H9 (cell line): ENCODE data around the gene TEX264. TPM values are rescaled to one million over a fixed set of nuclear protein-coding genes. Genes with fewer than 3 reads are reported as not detected.

Source experiments
- DNase-seq: peaks from one replicate; pipeline ENCODE4 v3.0.0-alpha.2; 2017
- H2AFZ ChIP-seq: one replicate; pipeline ENCODE4 v1.6.1; 2013; ENCODE audit warnings: mild to moderate bottlenecking, low read length, control low read depth, moderate library complexity
- H2AK5ac ChIP-seq: 2 replicates; pipeline ENCODE4 v1.6.1; 2013; ENCODE audit warnings: low read length, control low read depth, mixed read lengths; ENCODE audit not compliant: insufficient read length
- H2BK120ac ChIP-seq: one replicate; pipeline ENCODE4 v1.6.1; 2013; ENCODE audit warnings: low read depth, mild to moderate bottlenecking, low read length, control low read depth, inconsistent platforms; ENCODE audit not compliant: poor library complexity, severe bottlenecking
- H2BK12ac ChIP-seq: 2 replicates; pipeline ENCODE4 v1.6.1; 2013; ENCODE audit warnings: low read length, control low read depth, mixed read lengths, low read depth; ENCODE audit not compliant: insufficient read length
- H2BK15ac ChIP-seq: 2 replicates; pipeline ENCODE4 v1.6.1; 2013; ENCODE audit warnings: low read depth, low read length, control low read depth
- H2BK20ac ChIP-seq: one replicate; pipeline ENCODE4 v1.6.1; 2013; ENCODE audit warnings: low read depth, mild to moderate bottlenecking, low read length, control low read depth, inconsistent platforms; ENCODE audit not compliant: poor library complexity, severe bottlenecking
- H2BK5ac ChIP-seq: 2 replicates; pipeline ENCODE4 v1.6.1; 2013; ENCODE audit warnings: low read length, control low read depth, mixed read lengths; ENCODE audit not compliant: insufficient read length
- H3K14ac ChIP-seq: 2 replicates; pipeline ENCODE4 v1.6.1; 2013; ENCODE audit warnings: low read length, control low read depth; ENCODE audit not compliant: insufficient read depth
- H3K18ac ChIP-seq: 2 replicates; pipeline ENCODE4 v1.6.1; 2013; ENCODE audit warnings: low read depth, mild to moderate bottlenecking, mixed read lengths, low read length, control low read depth; ENCODE audit not compliant: insufficient read length
- H3K23ac ChIP-seq: 2 replicates; pipeline ENCODE4 v1.6.1; 2013; ENCODE audit warnings: low read length, control low read depth, mixed read lengths, low read depth; ENCODE audit not compliant: insufficient read length
- H3K23me2 ChIP-seq: 2 replicates; pipeline ENCODE4 v1.6.1; 2013; ENCODE audit warnings: low read depth, mild to moderate bottlenecking, mixed read lengths, low read length, control low read depth; ENCODE audit not compliant: insufficient read length, poor library complexity, severe bottlenecking
- H3K27ac ChIP-seq: 2 replicates; pipeline ENCODE4 v1.5.1; 2013; ENCODE audit warnings: low read length, control low read depth, mixed read lengths, low read depth; ENCODE audit not compliant: insufficient read length
- H3K27me3 ChIP-seq: 2 replicates; pipeline ENCODE4 v1.6.1; 2013; ENCODE audit warnings: low read length, control low read depth, inconsistent platforms; ENCODE audit not compliant: insufficient read depth
- H3K4ac ChIP-seq: 2 replicates; pipeline ENCODE4 v1.6.1; 2013; ENCODE audit warnings: low read depth, mild to moderate bottlenecking, control low read depth, inconsistent platforms, low read length, moderate library complexity
- H3K4me1 ChIP-seq: 2 replicates; pipeline ENCODE4 v1.6.1; 2013; ENCODE audit warnings: low read length, control low read depth, inconsistent platforms; ENCODE audit not compliant: insufficient read depth
- H3K4me2 ChIP-seq: 2 replicates; pipeline ENCODE4 v1.6.1; 2013; ENCODE audit warnings: low read length, control low read depth, mixed read lengths; ENCODE audit not compliant: insufficient read length, insufficient read depth
- H3K56ac ChIP-seq: 2 replicates; pipeline ENCODE4 v1.6.1; 2013; ENCODE audit warnings: low read depth, mild to moderate bottlenecking, mixed read lengths, low read length, control low read depth; ENCODE audit not compliant: insufficient read length
- H3K79me1 ChIP-seq: 2 replicates; pipeline ENCODE4 v1.6.1; 2013; ENCODE audit warnings: low read depth, mild to moderate bottlenecking, moderate library complexity, low read length, control low read depth, inconsistent platforms; ENCODE audit not compliant: insufficient read depth, poor library complexity, severe bottlenecking
- H3K79me2 ChIP-seq: 2 replicates; pipeline ENCODE4 v1.6.1; 2013; ENCODE audit warnings: low read length, control low read depth, inconsistent platforms; ENCODE audit not compliant: insufficient read depth
- H3K9ac ChIP-seq: 2 replicates; pipeline ENCODE4 v1.6.1; 2013; ENCODE audit warnings: low read length, control low read depth, mixed read lengths; ENCODE audit not compliant: insufficient read length; ENCODE audit errors: extremely low read depth
- H3K9me3 ChIP-seq: one replicate; pipeline ENCODE4 v1.6.1; 2013; ENCODE audit warnings: low read depth, low read length, inconsistent platforms; ENCODE audit not compliant: control insufficient read depth
- H3T11ph ChIP-seq: one replicate; pipeline ENCODE4 v1.6.1; 2013; ENCODE audit warnings: mild to moderate bottlenecking, low read length, control low read depth, inconsistent platforms
- H4K20me1 ChIP-seq: one replicate; pipeline ENCODE4 v1.6.1; 2013; ENCODE audit not compliant: control insufficient read depth, insufficient read length, insufficient read depth
- H4K5ac ChIP-seq: 2 replicates; pipeline ENCODE4 v1.6.1; 2013; ENCODE audit warnings: low read depth, mild to moderate bottlenecking, mixed read lengths, low read length, control low read depth; ENCODE audit not compliant: insufficient read length
- H4K8ac ChIP-seq: replicated peaks from 2 replicates; pipeline ENCODE4 v1.6.1; 2013; ENCODE audit warnings: low read length, control low read depth, mixed read lengths, low read depth; ENCODE audit not compliant: insufficient read length
- H4K91ac ChIP-seq: 2 replicates; pipeline ENCODE4 v1.6.1; 2013; ENCODE audit warnings: low read depth, mild to moderate bottlenecking, moderate library complexity, mixed read lengths, low read length, control low read depth; ENCODE audit not compliant: insufficient read length
- H3K27ac Mint-ChIP-seq, 3 experiments: 2 replicates in 2 of 3; 3 replicates in 1 of 3; pipeline ENCODE4 v1.8.0; 2020 to 2021; ENCODE audit warnings: mixed read lengths in 3 of 3, mild to moderate bottlenecking in 1 of 3, moderate library complexity in 1 of 3
- H3K27me3 Mint-ChIP-seq: 2 replicates; pipeline ENCODE4 v1.8.0; 2021; ENCODE audit warnings: low read depth, mild to moderate bottlenecking, moderate library complexity, mixed read lengths
- H3K36me3 Mint-ChIP-seq, 3 experiments: 2 replicates in 2 of 3; 3 replicates in 1 of 3; pipeline ENCODE4 v1.8.0; 2020 to 2021; ENCODE audit warnings: low read depth in 3 of 3, mixed read lengths in 3 of 3; ENCODE audit not compliant: insufficient read depth in 1 of 3
- H3K4me1 Mint-ChIP-seq, 2 experiments: 2 replicates each; pipeline ENCODE4 v1.8.0; 2020; ENCODE audit warnings: mixed read lengths in 2 of 2
- H3K4me3 Mint-ChIP-seq, 2 experiments: 2 replicates in 1 of 2; 3 replicates in 1 of 2; pipeline ENCODE4 v1.8.0; 2020 to 2021; ENCODE audit warnings: mild to moderate bottlenecking in 2 of 2, mixed read lengths in 2 of 2, moderate library complexity in 1 of 2
- H3K9me3 Mint-ChIP-seq, 2 experiments: 2 replicates in 1 of 2; 3 replicates in 1 of 2; pipeline ENCODE4 v1.8.0; 2020; ENCODE audit warnings: mild to moderate bottlenecking in 2 of 2, mixed read lengths in 2 of 2, moderate library complexity in 1 of 2
- CTCF ChIP-seq: fragments of 200-600 bp; sonication (generic); conservative IDR thresholded peaks from 3 replicates; pipeline ENCODE4 v1.8.0; 2021; ENCODE audit warnings: antibody characterized with exemption, mild to moderate bottlenecking
- WGBS: extraction: QIAGEN DNeasy Blood & Tissue Kit; methylation state at CpG from one replicate; pipeline ENCODE4 v1.1.7; 2013; ENCODE audit warnings: missing lambda C conversion rate, low lambda C conversion rate, mixed read lengths; ENCODE audit not compliant: insufficient read length; ENCODE audit errors: extremely low coverage; 5-methylcytosine and 5-hydroxymethylcytosine counted together
- total RNA-seq: library from RNA; stranded (reverse); gene quantifications from 2 replicates; pipeline ENCODE4 v1.2.1, GENCODE V29; 2021

TEX264 gene
- total RNA-seq, 1 experiment from 2014 or later = 17.3 TPM

DNA sequence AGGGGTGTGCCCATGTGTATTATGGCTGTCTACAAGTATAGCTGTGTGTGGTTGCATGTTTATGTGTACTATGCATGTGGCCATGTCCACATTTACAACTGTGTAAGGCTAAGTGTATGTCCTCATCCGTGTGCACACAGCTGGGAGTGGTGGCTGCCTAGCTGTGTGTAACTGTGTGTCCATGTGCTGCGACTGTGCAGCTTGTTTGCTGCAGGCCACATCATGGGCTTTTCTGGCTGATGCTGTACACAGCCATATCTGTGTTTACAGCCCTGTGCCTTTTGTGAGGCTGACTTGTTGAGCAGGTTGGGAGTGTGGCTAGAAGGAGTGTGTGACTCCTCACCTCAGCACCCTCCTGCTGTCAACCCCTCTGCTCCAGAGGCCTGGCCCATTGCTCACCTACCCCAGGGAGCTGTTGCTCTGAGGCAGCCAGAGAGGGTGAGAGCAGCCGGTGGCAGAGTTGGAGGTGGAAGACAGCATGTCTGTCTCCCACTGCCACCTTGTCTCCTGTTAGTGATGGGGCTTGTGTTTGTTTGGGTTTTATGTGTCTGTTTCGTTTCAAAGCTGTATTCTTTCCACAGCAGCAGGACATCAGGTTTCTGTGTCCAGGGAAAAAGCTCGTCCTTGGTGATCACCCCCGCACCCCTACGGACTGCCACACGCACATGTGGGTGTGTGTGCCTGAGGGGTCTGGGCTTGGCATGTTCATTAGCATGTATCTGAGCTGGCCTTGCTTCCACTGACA, 34.4 kb downstream of the TEX264 start:
- Mint-ChIP-seq H3K36me3 (peaks cover 0 to 3% (median 0%) of the 10 kb centered on the region in 3 experiments; a peak in 1 of 7 replicates), H3K4me1 (peaks cover 22 to 46% of the 10 kb centered on the region in 2 experiments), H3K4me3 (no peak overlapping the region), H3K27ac (no peak overlapping the region), H3K27me3 (peaks cover 35% of the 10 kb centered on the region), H3K9me3 (no peaks in the 10 kb centered on the region; a peak in 1 of 5 replicates)
- no peak overlapping the region for H2BK15ac ChIP-seq
- no peak overlapping the region for H4K8ac ChIP-seq
- no peak overlapping the region for H2BK20ac ChIP-seq
- WGBS = no CpG with 5 or more reads among the region's 8 CpGs
- H3K4me2 ChIP-seq = no peak overlapping the region
- no peak for TF ChIP-seq CTCF
- no peak overlapping the region for H3K9ac ChIP-seq
- DNase-seq = no peak
- no peak overlapping the region for H3K27ac ChIP-seq
- H4K91ac ChIP-seq = no peak overlapping the region
- H2BK5ac ChIP-seq = no peak overlapping the region
- no peak overlapping the region for H3T11ph ChIP-seq
- H3K27me3 ChIP-seq = peaks cover 17% of the 10 kb centered on the region; the same call in 1 of the 2 replicates
- no peaks in the 10 kb centered on the region for H4K20me1 ChIP-seq
- H3K79me1 ChIP-seq = no peaks in the 10 kb centered on the region
- H3K23ac ChIP-seq = no peak overlapping the region
- no peak overlapping the region for H4K5ac ChIP-seq
- H3K4me1 ChIP-seq = no peaks in the 10 kb centered on the region; the same call in 1 of the 2 replicates
- H3K9me3 ChIP-seq = no peaks in the 10 kb centered on the region
- H3K14ac ChIP-seq = no peak overlapping the region
- H3K23me2 ChIP-seq = peaks cover 7% of the 10 kb centered on the region
- no peak overlapping the region for H3K4ac ChIP-seq
- H2AK5ac ChIP-seq = no peak overlapping the region
- no peak overlapping the region for H3K18ac ChIP-seq
- no peaks in the 10 kb centered on the region for H3K79me2 ChIP-seq
- H2BK12ac ChIP-seq = no peak overlapping the region
- no peak overlapping the region for H2AFZ ChIP-seq
- H2BK120ac ChIP-seq = no peak overlapping the region
- H3K56ac ChIP-seq = no peak overlapping the region
